ENCODE measurements around the gene PDZD2.
"Not testable (repeated sequence)": the region's sequence is repeated elsewhere in the genome, so short reads cannot be mapped to it uniquely, and the experiment has no call there.

The PDZD2 gene

GRCh38 chr5:32118922-32119321, 480.0 kb downstream of the PDZD2 start:
- DNase-seq = not testable (repeated sequence)

GRCh38 chr5:32123058-32123805, 484.3 kb downstream of the PDZD2 start:
- DNase-seq = no peak

- DNase-seq = no peak
Measured at GRCh38 chr5:32123889-32124676, 485.2 kb downstream of the PDZD2 start.

GRCh38 chr5:32126691-32127090, 487.8 kb downstream of the PDZD2 start:
- DNase-seq = no peak

GRCh38 chr5:32127711-32128110, 488.8 kb downstream of the PDZD2 start:
- no peak for DNase-seq

GRCh38 chr5:32129074-32129598, 490.2 kb downstream of the PDZD2 start:
- no peak for DNase-seq

- DNase-seq = no peak
Measured at GRCh38 chr5:32130865-32131264, 491.9 kb downstream of the PDZD2 start.

- no peak for DNase-seq
Measured at GRCh38 chr5:32131604-32132003, 492.7 kb downstream of the PDZD2 start.

GRCh38 chr5:32132757-32133156, 493.8 kb downstream of the PDZD2 start:
- no peak for DNase-seq

- DNase-seq = no peak
Measured at GRCh38 chr5:32135086-32135485, 496.2 kb downstream of the PDZD2 start.

GRCh38 chr5:32136342-32136741, 497.4 kb downstream of the PDZD2 start:
- DNase-seq = no peak

GRCh38 chr5:32138839-32139493, 500.0 kb downstream of the PDZD2 start:
- DNase-seq = no peak

- DNase-seq = no peak
Measured at GRCh38 chr5:32143617-32144377, 504.9 kb downstream of the PDZD2 start.

- DNase-seq = no peak
Measured at GRCh38 chr5:32144378-32145207, 505.7 kb downstream of the PDZD2 start.

- no peak for DNase-seq
Measured at GRCh38 chr5:32145378-32145777, 506.4 kb downstream of the PDZD2 start.

GRCh38 chr5:32147236-32147635, 508.3 kb downstream of the PDZD2 start:
- no peak for DNase-seq

GRCh38 chr5:32147959-32148358, 509.0 kb downstream of the PDZD2 start:
- no peak for DNase-seq

GRCh38 chr5:32150366-32150765, 511.4 kb downstream of the PDZD2 start:
- DNase-seq = no peak

- no peak for DNase-seq
Measured at GRCh38 chr5:32151198-32151597, 512.3 kb downstream of the PDZD2 start.

GRCh38 chr5:32153723-32154122, 514.8 kb downstream of the PDZD2 start:
- DNase-seq = no peak

- DNase-seq = no peak
Measured at GRCh38 chr5:32155211-32155610, 516.3 kb downstream of the PDZD2 start.

GRCh38 chr5:32156635-32157034, 517.7 kb downstream of the PDZD2 start:
- no peak for DNase-seq
